HepG2 (cell line): Measurements from ENCODE around the gene LENEP. TPM values are rescaled to one million over a fixed set of nuclear protein-coding genes. Genes with fewer than 3 reads are reported as not detected.

Source experiments
- ATAC-seq: fragments of 200-7000 bp; cut with Tn5 transposase; 3 replicates; pipeline ENCODE4 v1.9.1; 2020; ENCODE audit warnings: mild to moderate bottlenecking, moderate library complexity
- BruUV-seq: library from RNA; stranded (reverse); fragments of 400-500 nt; replicated peaks from 2 replicates; lab custom pipeline; 2021; lab: Mats Ljungman, UMichigan
- CTCF ChIA-PET: fragments of 300-600 bp; formaldehyde crosslinking; extraction: SDS; loops from one replicate; lab custom pipeline; 2021; ENCODE audit warnings: low total read pairs, inconsistent platforms, low intra/inter-chr PET ratio; lab: Yijun Ruan, JAX
- POLR2A ChIA-PET: fragments of 350-600 bp; sonication (Branson Sonifier 250); formaldehyde crosslinking; loops from one replicate; lab custom pipeline; 2020; ENCODE audit warnings: antibody characterized with exemption, inconsistent platforms; lab: Yijun Ruan, JAX
- DNase-seq: peaks from one replicate; pipeline ENCODE4 v3.0.0-alpha.2; 2015; ENCODE audit warnings: low spot score
- FAIRE-seq: peaks from 3 replicates; lab custom pipeline; 2011; peaks lifted over from hg19 to GRCh38; lab: Jason Lieb, UNC
- H2AFZ ChIP-seq: one replicate; pipeline ENCODE4 v1.6.1; 2011; ENCODE audit warnings: low read length, inconsistent platforms
- H3K27ac ChIP-seq: fragments of 300-600 bp; 3 replicates; pipeline ENCODE4 v1.8.0; 2011; ENCODE audit warnings: mixed run types, mild to moderate bottlenecking, mixed read lengths, low read length, inconsistent platforms; ENCODE audit not compliant: insufficient read depth; ENCODE audit errors: extremely low read length
- H3K27me3 ChIP-seq, 2 experiments: fragments of 200-600 bp in 1 of 2; 2 replicates in 1 of 2; 3 replicates in 1 of 2; pipeline versions ENCODE4 v1.6.0 to v1.8.0; 2011; ENCODE audit warnings: low read length in 2 of 2, mild to moderate bottlenecking in 2 of 2, moderate library complexity in 2 of 2, inconsistent platforms in 1 of 2; ENCODE audit not compliant: insufficient read depth in 2 of 2, control insufficient read depth in 1 of 2
- H3K36me3 ChIP-seq, 2 experiments: fragments of 200-600 bp in 1 of 2; replicated peaks in 1 of 2; 2 replicates in 1 of 2; 3 replicates in 1 of 2; pipeline versions ENCODE4 v1.5.1 to v1.8.0; 2011; ENCODE audit warnings: low read length in 2 of 2, inconsistent platforms in 1 of 2; ENCODE audit not compliant: insufficient read depth in 2 of 2, control insufficient read depth in 1 of 2
- H3K4me1 ChIP-seq: 2 replicates; pipeline ENCODE4 v1.5.1; 2012; ENCODE audit warnings: low read length, inconsistent platforms; ENCODE audit not compliant: insufficient read depth
- H3K4me2 ChIP-seq: 2 replicates; pipeline ENCODE4 v1.6.0; 2011; ENCODE audit warnings: low read depth, low read length, inconsistent platforms
- H3K4me3 ChIP-seq, 3 experiments: fragments of 200-600 bp in 1 of 3; sonication (generic), shearing (Covaris generic) in 1 of 3; replicated peaks in 1 of 3; 2 replicates each; pipeline ENCODE4 v1.5.1; 2011 to 2016; ENCODE audit warnings: low read length in 3 of 3, inconsistent platforms in 2 of 3, low read depth in 2 of 3, mild to moderate bottlenecking in 2 of 3, control low read depth in 1 of 3, mixed read lengths in 1 of 3; ENCODE audit not compliant: insufficient read depth in 1 of 3
- H3K79me2 ChIP-seq: one replicate; pipeline ENCODE4 v1.6.1; 2011; ENCODE audit warnings: low read length, inconsistent platforms; ENCODE audit not compliant: insufficient read depth
- H3K9ac ChIP-seq: 2 replicates; pipeline ENCODE4 v1.6.0; 2011; ENCODE audit warnings: mild to moderate bottlenecking, low read depth, low read length, inconsistent platforms; ENCODE audit not compliant: insufficient read depth
- H3K9me3 ChIP-seq: 2 replicates; pipeline ENCODE4 v1.5.1; 2012; ENCODE audit warnings: mild to moderate bottlenecking, low read length
- H4K20me1 ChIP-seq: 2 replicates; pipeline ENCODE4 v1.6.0; 2011; ENCODE audit warnings: inconsistent platforms, mild to moderate bottlenecking, low read length, moderate library complexity; ENCODE audit not compliant: insufficient read depth
- FOXJ3 ChIP-seq: sonication (generic); formaldehyde crosslinking; IDR thresholded peaks from 2 replicates; pipeline ENCODE4 v1.4.0; 2020; ENCODE audit warnings: missing genetic modification reagents, mild to moderate bottlenecking, borderline replicate concordance
- GTF3A ChIP-seq: sonication (generic); formaldehyde crosslinking; conservative IDR thresholded peaks from 2 replicates; pipeline ENCODE4 v1.4.0; 2020; ENCODE audit warnings: mild to moderate bottlenecking, missing genetic modification reagents
- KAT7 ChIP-seq: IDR thresholded peaks from 2 replicates; pipeline ENCODE4 v1.6.1; 2018; ENCODE audit warnings: borderline replicate concordance, missing compliant biosample characterization
- KAT8 ChIP-seq: IDR thresholded peaks from 2 replicates; pipeline ENCODE4 v1.6.1; 2016; ENCODE audit warnings: missing genetic modification reagents, missing compliant biosample characterization
- SETDB1 ChIP-seq: sonication (generic); formaldehyde crosslinking; IDR thresholded peaks from 2 replicates; pipeline ENCODE4 v1.5.1; 2020; ENCODE audit warnings: missing genetic modification reagents, mild to moderate bottlenecking, borderline replicate concordance
- YY1 ChIP-seq: IDR thresholded peaks from 2 replicates; pipeline ENCODE4 v1.6.1; 2011; ENCODE audit warnings: low read length, low read depth, moderate library complexity, mild to moderate bottlenecking; ENCODE audit not compliant: insufficient read depth, insufficient replicate concordance
- ZNF335 ChIP-seq: sonication (generic); formaldehyde crosslinking; IDR thresholded peaks from 2 replicates; pipeline ENCODE4 v1.4.0; 2020; ENCODE audit warnings: missing genetic modification reagents
- ZNF746 ChIP-seq: sonication (generic); formaldehyde crosslinking; IDR thresholded peaks from 2 replicates; pipeline ENCODE4 v1.8.0; 2022; ENCODE audit warnings: mild to moderate bottlenecking, missing genetic modification reagents
- ZNF850 ChIP-seq: sonication (generic); formaldehyde crosslinking; conservative IDR thresholded peaks from 2 replicates; pipeline ENCODE4 v1.9.0; 2021; ENCODE audit warnings: mild to moderate bottlenecking, missing genetic modification reagents
- ZSCAN21 ChIP-seq: sonication (generic); formaldehyde crosslinking; IDR thresholded peaks from 2 replicates; pipeline ENCODE4 v1.8.0; 2022; ENCODE audit warnings: mild to moderate bottlenecking, missing genetic modification reagents, moderate library complexity, borderline replicate concordance
- WGBS: methylation state at CpG from one replicate; pipeline ENCODE4 v1.1.6; 2017; ENCODE audit warnings: low lambda C conversion rate; 5-methylcytosine and 5-hydroxymethylcytosine counted together
- in situ Hi-C: cut with HindIII; loops from 2 replicates; pipeline ENCODE4 v1.10.0; 2017; ENCODE audit warnings: low pct_unique_long_range_greater_than_20kb; ENCODE audit not compliant: extremely low pct_ligation_motif_present
- intact Hi-C: fragments of 100-400 bp; cut with micrococcal nuclease; formaldehyde crosslinking; loops from one replicate; pipeline ENCODE4 v1.10.0; 2022; ENCODE audit not compliant: unreplicated experiment
- polyA plus RNA-seq, 8 experiments: library from polyadenylated mRNA; depleted of rRNA in 3 of 8; stranded (reverse) in 7 of 8; unstranded in 1 of 8; fragments of >200 nt; fragmentation: Illumina TruSeq in 4 of 8; extraction: Trizol in 4 of 8; gene quantifications; 2 replicates each; pipeline versions ENCODE4 v1.2.1 to v1.2.3, GENCODE V29; 2011 to 2016; ENCODE audit warnings: low read depth in 4 of 8, missing spikeins in 1 of 8, mixed read lengths in 1 of 8; ENCODE audit not compliant: insufficient read depth in 1 of 8
- total RNA-seq, 5 experiments: library from RNA; depleted of rRNA; stranded (reverse); fragments of >200 nt; fragmentation: Illumina TruSeq; extraction: Trizol; gene quantifications; 2 replicates each; pipeline ENCODE4 v1.2.3, GENCODE V29; 2016; ENCODE audit warnings: low read depth in 1 of 5
- TF ChIP-seq, protein P1 (sequence below): IDR thresholded peaks from 2 replicates; pipeline ENCODE4 v1.6.1; 2016
- TF ChIP-seq, protein P2 (sequence below): sonication (generic); formaldehyde crosslinking; IDR thresholded peaks from 2 replicates; pipeline ENCODE4 v1.4.0; 2020; ENCODE audit warnings: missing genetic modification reagents
- TF ChIP-seq, protein P3 (sequence below): sonication (generic); formaldehyde crosslinking; IDR thresholded peaks from 2 replicates; pipeline ENCODE4 v1.8.1; 2023; ENCODE audit warnings: mild to moderate bottlenecking, moderate library complexity, missing genetic modification reagents
- TF ChIP-seq, protein P4 (sequence below): sonication (generic); formaldehyde crosslinking; IDR thresholded peaks from 2 replicates; pipeline ENCODE4 v1.4.0; 2020; ENCODE audit warnings: missing genetic modification reagents, borderline replicate concordance

LENEP gene
- total and polyA plus RNA-seq, 2 of the 13 experiments (the other 11 are each of a cell fraction or from before 2014, with no cell fraction given): 0.29 TPM; not detected in 1

DNA sequence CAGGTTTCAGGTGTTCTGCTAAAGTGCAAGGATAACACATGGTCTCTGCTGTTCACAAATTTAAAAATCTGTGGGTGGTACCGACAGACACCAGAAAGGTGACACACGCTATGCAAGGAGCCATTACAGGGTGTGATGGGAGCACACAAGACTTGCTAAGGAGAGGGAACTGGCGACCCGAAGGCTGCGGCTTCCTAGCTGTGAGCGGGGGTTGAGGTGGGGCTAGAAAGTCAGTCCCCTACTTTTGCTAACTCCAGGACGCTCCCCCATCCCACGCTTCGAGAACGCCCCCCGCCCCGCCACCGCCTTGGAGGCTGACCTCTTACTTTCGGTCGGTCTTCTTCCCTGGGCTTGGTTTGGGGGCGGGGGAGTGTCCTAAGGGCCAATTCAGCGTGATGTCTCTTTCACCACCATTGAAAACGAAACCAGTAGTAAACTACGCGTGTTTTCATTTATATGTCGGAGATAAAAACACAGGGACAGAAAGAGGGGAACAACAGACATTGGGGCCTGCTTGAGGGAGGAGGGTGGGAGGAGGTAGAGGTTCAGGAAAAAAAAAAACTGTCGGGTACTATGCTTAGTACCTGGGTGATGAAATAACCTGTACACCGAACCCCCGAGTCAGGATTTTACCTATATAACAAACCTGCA is 17.9 kb upstream of the LENEP start:
- H3K4me1 ChIP-seq: peaks cover 49% of the 10 kb centered on the region
- intact Hi-C loops (loop anchor here (2.0 kb wide), 1 partner anchor 87 kb away; the partner anchor contains the start of gene EFNA4), in situ Hi-C loops (no loop called here)
- TF ChIP-seq KAT8 (CRISPR knock-in tag) (no peak; the same call in 1 of the 2 replicates), FOXJ3 (CRISPR knock-in tag) (0 out of 2 replicates have a peak, but pooled peaks have one; percentile 8), ZSCAN21 (CRISPR knock-in tag) (0 out of 2 replicates have a peak, but pooled peaks have one; percentile 69), ZNF335 (CRISPR knock-in tag) (0 out of 2 replicates have a peak, but pooled peaks have one; percentile 12), SETDB1 (no peak), ZNF850 (CRISPR knock-in tag) (no peak), GTF3A (CRISPR knock-in tag) (0 out of 2 replicates have a peak, but pooled peaks have one; percentile 38), YY1 (peak; percentile 32), KAT7 (CRISPR knock-in tag) (0 out of 2 replicates have a peak, but pooled peaks have one; percentile 62), ZNF746 (CRISPR knock-in tag) (0 out of 2 replicates have a peak, but pooled peaks have one; percentile 19)
- TF ChIP-seq, protein P1, sequence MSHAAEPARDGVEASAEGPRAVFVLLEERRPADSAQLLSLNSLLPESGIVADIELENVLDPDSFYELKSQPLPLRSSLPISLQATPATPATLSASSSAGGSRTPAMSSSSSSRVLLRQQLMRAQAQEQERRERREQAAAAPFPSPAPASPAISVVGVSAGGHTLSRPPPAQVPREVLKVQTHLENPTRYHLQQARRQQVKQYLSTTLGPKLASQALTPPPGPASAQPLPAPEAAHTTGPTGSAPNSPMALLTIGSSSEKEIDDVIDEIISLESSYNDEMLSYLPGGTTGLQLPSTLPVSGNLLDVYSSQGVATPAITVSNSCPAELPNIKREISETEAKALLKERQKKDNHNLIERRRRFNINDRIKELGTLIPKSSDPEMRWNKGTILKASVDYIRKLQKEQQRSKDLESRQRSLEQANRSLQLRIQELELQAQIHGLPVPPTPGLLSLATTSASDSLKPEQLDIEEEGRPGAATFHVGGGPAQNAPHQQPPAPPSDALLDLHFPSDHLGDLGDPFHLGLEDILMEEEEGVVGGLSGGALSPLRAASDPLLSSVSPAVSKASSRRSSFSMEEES (CRISPR knock-in tag): 0 out of 2 replicates have a peak, but pooled peaks have one; percentile 3
- TF ChIP-seq, protein P2, sequence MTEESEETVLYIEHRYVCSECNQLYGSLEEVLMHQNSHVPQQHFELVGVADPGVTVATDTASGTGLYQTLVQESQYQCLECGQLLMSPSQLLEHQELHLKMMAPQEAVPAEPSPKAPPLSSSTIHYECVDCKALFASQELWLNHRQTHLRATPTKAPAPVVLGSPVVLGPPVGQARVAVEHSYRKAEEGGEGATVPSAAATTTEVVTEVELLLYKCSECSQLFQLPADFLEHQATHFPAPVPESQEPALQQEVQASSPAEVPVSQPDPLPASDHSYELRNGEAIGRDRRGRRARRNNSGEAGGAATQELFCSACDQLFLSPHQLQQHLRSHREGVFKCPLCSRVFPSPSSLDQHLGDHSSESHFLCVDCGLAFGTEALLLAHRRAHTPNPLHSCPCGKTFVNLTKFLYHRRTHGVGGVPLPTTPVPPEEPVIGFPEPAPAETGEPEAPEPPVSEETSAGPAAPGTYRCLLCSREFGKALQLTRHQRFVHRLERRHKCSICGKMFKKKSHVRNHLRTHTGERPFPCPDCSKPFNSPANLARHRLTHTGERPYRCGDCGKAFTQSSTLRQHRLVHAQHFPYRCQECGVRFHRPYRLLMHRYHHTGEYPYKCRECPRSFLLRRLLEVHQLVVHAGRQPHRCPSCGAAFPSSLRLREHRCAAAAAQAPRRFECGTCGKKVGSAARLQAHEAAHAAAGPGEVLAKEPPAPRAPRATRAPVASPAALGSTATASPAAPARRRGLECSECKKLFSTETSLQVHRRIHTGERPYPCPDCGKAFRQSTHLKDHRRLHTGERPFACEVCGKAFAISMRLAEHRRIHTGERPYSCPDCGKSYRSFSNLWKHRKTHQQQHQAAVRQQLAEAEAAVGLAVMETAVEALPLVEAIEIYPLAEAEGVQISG (CRISPR knock-in tag): peak; percentile 35; the same call in 1 of the 2 replicates
- TF ChIP-seq, protein P3, sequence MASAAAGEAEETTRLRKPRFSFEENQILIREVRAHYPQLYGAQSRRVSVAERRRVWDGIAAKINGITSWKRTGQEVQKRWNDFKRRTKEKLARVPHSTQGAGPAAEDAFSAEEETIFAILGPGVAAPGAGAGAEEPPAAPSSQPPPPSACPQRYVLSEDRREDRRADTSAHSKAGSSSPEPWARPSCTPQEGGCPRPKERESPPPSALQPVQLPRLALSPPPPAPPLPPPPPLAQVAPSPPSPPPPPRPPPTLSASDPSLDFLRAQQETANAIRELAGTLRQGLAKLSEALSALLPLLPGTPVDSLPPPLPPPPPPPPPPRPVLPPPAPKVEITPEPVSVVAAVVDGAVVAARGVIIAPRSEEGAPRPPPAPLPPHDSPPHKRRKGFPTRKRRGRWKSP: no peak
- TF ChIP-seq, protein P4, sequence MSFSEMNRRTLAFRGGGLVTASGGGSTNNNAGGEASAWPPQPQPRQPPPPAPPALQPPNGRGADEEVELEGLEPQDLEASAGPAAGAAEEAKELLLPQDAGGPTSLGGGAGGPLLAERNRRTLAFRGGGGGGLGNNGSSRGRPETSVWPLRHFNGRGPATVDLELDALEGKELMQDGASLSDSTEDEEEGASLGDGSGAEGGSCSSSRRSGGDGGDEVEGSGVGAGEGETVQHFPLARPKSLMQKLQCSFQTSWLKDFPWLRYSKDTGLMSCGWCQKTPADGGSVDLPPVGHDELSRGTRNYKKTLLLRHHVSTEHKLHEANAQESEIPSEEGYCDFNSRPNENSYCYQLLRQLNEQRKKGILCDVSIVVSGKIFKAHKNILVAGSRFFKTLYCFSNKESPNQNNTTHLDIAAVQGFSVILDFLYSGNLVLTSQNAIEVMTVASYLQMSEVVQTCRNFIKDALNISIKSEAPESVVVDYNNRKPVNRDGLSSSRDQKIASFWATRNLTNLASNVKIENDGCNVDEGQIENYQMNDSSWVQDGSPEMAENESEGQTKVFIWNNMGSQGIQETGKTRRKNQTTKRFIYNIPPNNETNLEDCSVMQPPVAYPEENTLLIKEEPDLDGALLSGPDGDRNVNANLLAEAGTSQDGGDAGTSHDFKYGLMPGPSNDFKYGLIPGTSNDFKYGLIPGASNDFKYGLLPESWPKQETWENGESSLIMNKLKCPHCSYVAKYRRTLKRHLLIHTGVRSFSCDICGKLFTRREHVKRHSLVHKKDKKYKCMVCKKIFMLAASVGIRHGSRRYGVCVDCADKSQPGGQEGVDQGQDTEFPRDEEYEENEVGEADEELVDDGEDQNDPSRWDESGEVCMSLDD (CRISPR knock-in tag): 0 out of 2 replicates have a peak, but pooled peaks have one; percentile 8

More for the DNA sequence above, 17.9 kb upstream of the LENEP start:
- ChIA-PET CTCF (interaction anchor here (1.1 kb wide), 1 partner anchor 42 kb away, joined by 3 read pairs; no protein-coding TSS in a partner anchor), POLR2A (interaction anchor here (0.7 to 6.6 kb wide), 9 partner anchors 12 to 76 kb away, joined by 3 to 148 read pairs (median 4); partner anchors contain the start of genes ADAM15, LENEP, PBXIP1 and PYGO2)
- 1% methylated on average over 22 of the region's 24 CpGs for WGBS
- no peaks in the 10 kb centered on the region for H4K20me1 ChIP-seq
- H3K27me3 ChIP-seq: no peaks in the 10 kb centered on the region; a peak in 1 of 5 replicates
- H3K9ac ChIP-seq: peak overlapping the region; percentile 98
- peak overlapping the region; percentile 100 for H3K27ac ChIP-seq
- no peak for DNase-seq
- H3K36me3 ChIP-seq: peaks cover 2 to 18% of the 10 kb centered on the region in 2 experiments
- ATAC-seq: no peak
- H2AFZ ChIP-seq: no peak overlapping the region
- H3K4me2 ChIP-seq: peak overlapping the region; percentile 93
- BruUV-seq: TSS peak; percentile 73
- peaks cover 57% of the 10 kb centered on the region for H3K79me2 ChIP-seq
- peak overlapping the region; percentile 67 to 84 (median 72) for H3K4me3 ChIP-seq
- no peak for FAIRE-seq
- H3K9me3 ChIP-seq: no peaks in the 10 kb centered on the region
